GM23338 (cell line): Measurements from ENCODE around the gene TENM3.

Experiments
- EZH2 ChIP-seq: fragments of 200-600 bp; sonication (generic); IDR thresholded peaks from one replicate; pipeline ENCODE4 v1.8.0; 2017; ENCODE audit warnings: antibody characterized with exemption, mild to moderate bottlenecking, low read depth; ENCODE audit not compliant: unreplicated experiment
- EZH2phosphoT487 ChIP-seq: fragments of 200-600 bp; sonication (generic); IDR thresholded peaks from one replicate; pipeline ENCODE4 v1.8.1; 2018; ENCODE audit warnings: antibody characterized with exemption; ENCODE audit not compliant: unreplicated experiment
- JUNB ChIP-seq: IDR thresholded peaks from one replicate; pipeline ENCODE4 v1.6.1; 2016; ENCODE audit warnings: antibody characterized with exemption; ENCODE audit not compliant: unreplicated experiment
- POLR2AphosphoS5 ChIP-seq: IDR thresholded peaks from 2 replicates; pipeline ENCODE4 v1.6.1; 2016; ENCODE audit warnings: antibody characterized with exemption, low read depth
- TF ChIP-seq, protein P1 (sequence below), 2 experiments: fragments of 200-600 bp in 1 of 2; sonication (generic) in 1 of 2; conservative IDR thresholded peaks; 2 replicates each; pipeline versions ENCODE4 v1.5.1 to v1.6.1; 2016 to 2017; ENCODE audit warnings: antibody characterized with exemption in 2 of 2, low read depth in 2 of 2, mild to moderate bottlenecking in 2 of 2, moderate library complexity in 1 of 2

GRCh38 chr4:182625193-182625592 is 382.0 kb downstream of the TENM3 start:
- TF ChIP-seq, protein P1, sequence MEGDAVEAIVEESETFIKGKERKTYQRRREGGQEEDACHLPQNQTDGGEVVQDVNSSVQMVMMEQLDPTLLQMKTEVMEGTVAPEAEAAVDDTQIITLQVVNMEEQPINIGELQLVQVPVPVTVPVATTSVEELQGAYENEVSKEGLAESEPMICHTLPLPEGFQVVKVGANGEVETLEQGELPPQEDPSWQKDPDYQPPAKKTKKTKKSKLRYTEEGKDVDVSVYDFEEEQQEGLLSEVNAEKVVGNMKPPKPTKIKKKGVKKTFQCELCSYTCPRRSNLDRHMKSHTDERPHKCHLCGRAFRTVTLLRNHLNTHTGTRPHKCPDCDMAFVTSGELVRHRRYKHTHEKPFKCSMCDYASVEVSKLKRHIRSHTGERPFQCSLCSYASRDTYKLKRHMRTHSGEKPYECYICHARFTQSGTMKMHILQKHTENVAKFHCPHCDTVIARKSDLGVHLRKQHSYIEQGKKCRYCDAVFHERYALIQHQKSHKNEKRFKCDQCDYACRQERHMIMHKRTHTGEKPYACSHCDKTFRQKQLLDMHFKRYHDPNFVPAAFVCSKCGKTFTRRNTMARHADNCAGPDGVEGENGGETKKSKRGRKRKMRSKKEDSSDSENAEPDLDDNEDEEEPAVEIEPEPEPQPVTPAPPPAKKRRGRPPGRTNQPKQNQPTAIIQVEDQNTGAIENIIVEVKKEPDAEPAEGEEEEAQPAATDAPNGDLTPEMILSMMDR (conservative IDR thresholded peaks at IDR 0.05; ENCODE audit: low read depth in 2 of 2), result no peak
- TF ChIP-seq POLR2AphosphoS5 (no peak), EZH2phosphoT487 (no peak), JUNB (no peak), EZH2 (no peak)
